Mesenteric fat pad (tissue), 1 donor: ENCODE measurements around the gene ATP13A5. TPM values are rescaled to one million over a fixed set of nuclear protein-coding genes. Genes with fewer than 3 reads are reported as not detected.

Experiments
- DNase-seq: peaks from one replicate; pipeline ENCODE4 v3.0.0-alpha.2; 2020; ENCODE audit warnings: low spot score
- total RNA-seq: library from RNA; stranded (reverse); fragmentation: NEBNext Ultra II Directional; extraction: Animal tissue kit (Norgen Biotek cat#: 25700); gene quantifications from one replicate; pipeline ENCODE4 v1.2.1, GENCODE V29; 2021
- donor health status: DM: yes; HTN: yes; CAD: no.

ATP13A5 gene
- total RNA-seq, 1 donor from 2014 or later = not detected

- DNase-seq = no peak
Observed at GRCh38 chr3:193347521-193348501, 30.7 kb downstream of the ATP13A5 start.

DNA sequence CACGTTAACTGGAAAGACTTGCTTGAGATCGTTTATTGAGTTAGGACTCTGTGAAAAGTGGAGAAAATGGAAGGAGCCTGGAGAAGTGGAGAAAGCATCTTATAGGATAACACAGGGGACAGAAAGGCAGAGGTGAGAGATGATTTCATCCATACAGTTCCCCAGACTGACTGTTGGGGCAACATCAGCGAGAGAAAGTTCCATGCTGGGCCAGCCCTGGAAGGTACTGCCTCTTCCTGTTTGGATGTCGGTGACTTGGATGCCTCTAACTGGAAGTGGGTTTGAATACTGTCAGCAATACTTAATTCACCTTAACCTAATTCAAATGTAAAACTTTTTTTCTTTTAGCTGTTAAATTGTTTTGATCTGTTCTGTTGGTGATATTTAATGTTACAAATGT, 32.3 kb downstream of the ATP13A5 start:
- DNase-seq = no peak

DNA sequence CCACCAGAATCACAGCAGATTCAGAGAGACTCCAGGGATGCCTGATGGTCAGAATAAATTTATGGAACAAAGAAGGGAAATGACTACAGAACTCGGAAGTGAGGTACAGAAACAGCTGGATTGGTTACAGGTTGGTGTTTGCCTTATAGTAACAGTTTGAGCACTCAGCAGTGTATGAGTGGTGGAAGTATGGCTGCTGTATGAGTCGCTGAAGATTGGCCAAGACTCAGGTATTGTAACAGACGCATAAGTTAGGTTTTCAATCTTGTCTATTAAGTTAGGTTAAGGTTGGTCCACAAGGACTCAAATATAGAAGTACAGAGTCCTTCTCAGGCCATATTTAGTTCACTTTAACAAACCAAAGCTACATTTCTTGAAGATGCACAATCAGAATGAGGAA, 33.1 kb downstream of the ATP13A5 start:
- no peak for DNase-seq

DNA sequence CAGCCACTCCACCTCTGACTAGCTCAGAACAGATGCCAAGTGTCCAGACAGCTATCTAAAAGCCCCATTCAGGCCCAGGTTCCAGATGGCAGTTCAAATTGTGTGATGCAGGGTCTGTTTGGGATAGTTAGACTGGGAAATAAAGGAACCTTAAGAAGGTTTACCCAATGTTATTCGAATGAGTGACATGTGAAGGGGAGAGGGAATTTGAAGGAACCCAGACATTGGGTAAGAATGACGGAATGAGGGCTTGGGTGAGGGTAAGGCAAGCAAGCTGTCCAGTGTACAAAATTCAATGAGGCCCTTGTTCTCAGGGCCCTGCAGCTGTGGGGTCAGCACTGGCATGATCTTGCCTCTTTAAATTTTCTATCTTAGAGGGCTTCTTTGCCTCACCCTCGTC, 34.1 kb downstream of the ATP13A5 start:
- DNase-seq = no peak

GRCh38 chr3:193343726-193344222, 34.8 kb downstream of the ATP13A5 start:
- no peak for DNase-seq

DNA sequence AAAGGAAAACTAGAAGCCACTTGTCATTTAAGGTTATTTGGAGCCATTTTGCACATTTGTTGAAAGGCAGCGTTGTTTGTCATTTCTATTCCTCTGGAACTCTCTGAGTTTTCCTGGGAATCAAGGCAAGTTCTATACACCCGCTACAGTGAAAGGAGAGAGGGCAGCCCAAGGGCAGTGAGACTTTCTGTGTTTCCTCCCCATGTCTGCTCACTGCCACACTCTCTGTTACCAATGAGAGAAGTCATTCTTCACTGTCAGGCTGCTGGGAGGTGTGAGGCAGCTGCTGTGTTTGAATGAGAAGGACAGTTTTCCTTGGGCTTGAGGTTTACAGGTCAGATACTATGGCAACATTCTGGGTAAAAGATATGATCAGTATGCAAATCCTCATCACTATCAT, 36.0 kb downstream of the ATP13A5 start:
- no peak for DNase-seq

DNA sequence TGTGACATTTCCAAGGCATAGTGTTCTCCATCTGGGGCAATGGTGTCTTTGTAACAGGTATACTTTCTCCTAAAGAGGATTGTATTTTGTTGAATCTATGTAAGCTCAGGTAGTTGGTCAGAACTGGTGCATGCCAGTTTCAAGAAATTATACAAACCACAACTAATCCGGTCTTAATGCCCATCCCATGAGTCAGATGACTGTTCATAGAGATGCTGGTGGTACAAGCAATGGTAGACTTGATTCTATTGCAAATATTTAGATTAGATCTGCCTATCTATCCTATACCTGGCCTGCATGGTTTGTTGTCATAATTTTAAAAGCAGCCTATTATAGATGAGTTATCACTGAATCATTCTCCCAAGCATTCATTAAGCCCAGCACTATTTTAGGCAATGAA, 43.5 kb downstream of the ATP13A5 start:
- DNase-seq = no peak

GRCh38 chr3:193333229-193333628, 45.3 kb downstream of the ATP13A5 start:
- no peak for DNase-seq

DNA sequence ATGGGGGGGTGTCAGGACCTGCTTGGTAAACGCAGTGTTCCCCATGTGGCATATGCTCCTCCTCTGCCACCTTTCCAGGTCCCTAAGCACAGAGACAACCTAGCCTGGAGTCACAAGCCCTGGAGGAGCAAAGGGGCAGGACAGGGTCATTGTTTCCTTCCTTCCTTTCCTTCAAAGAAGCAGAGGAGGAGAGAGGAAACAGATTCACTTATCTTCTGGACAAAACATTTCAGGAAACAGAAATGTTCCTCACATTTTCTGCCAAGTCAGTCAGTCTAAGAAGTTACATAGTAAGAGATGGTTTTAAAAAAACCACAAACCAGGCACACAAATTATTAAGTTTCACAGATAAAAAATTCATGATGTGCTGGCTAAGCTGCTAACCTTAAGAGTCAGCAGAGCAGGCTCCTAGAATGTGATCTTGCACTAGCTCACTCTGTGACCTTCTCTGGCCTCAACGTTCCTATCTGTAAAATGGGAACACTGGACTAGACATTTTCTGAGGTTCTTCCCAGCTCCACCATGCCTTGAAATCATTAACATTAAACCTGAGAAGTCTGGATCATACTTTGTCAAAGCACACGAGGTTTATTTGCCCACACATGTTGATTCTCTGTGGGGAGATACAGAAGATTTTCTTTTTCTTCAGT, 47.9 kb downstream of the ATP13A5 start:
- no peak for DNase-seq

DNA sequence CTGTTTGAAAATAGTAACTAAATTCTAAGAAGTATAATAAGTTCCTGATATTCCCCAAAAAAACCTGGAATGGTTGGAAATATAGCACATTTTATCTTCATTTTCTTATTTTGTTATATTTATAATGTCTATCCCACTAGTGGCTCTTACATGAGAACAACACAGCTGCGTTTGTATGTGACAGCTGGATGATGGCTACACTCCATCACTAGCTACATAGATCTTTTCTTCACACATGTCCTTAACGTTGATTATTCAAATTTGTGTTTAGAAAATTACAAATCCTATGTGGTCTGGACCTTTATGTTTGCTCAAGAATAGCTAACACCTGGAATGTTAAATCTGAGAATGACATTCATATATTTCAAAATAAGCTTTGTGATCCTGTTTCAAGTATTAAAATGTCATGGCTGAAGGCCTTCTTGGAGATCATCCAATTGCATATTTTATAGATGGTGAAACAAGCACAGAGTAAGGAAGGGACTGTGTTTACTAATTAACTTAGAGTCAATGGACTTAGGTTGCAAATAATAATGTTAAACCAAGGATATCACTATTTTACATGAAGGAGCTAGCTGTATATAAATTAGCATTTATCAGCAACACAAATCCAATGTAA, 60.8 kb downstream of the ATP13A5 start:
- no peak for DNase-seq

- DNase-seq = no peak
Observed at GRCh38 chr3:193314161-193314560, 64.4 kb downstream of the ATP13A5 start.

- DNase-seq = no peak
Observed at GRCh38 chr3:193313061-193313958, 65.2 kb downstream of the ATP13A5 start.

DNA sequence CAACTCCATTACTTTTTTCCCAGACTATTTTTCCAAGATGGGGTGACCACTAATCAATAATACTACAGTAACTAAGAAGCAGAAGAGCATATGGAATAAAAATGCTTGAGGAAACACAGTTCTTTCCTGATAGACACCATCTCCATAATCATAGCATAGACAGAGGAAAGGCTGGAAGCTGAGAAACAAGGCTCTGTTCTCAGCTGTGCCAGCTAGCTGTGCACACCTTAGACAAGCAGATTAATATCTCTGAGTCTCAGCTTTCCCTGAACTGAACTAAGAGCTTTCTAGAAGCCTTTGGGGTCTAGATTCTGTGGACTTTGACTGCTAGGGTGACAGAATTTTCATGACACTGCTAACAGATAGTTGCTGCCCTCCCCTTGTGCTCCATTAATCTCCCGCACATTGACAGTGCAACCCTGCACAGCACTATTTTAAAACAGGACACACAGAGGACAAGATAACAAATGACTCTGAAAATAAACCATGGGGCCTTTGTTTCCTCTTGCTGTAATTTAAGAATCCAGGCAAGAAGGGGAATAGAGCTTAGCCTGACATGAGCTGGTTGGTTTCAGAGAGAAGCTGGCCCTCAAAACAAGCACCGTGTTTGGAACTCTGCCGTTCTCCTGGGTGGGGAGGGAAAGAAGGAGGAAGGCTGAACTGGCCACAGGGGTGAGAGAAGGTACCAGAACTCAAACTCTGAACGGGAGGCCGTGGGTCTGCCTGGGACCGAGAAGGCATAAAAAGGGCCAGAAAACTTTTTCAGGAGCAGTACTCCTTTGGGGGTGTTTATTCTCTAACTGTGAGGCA, 67.4 kb downstream of the ATP13A5 start:
- no peak for DNase-seq

DNA sequence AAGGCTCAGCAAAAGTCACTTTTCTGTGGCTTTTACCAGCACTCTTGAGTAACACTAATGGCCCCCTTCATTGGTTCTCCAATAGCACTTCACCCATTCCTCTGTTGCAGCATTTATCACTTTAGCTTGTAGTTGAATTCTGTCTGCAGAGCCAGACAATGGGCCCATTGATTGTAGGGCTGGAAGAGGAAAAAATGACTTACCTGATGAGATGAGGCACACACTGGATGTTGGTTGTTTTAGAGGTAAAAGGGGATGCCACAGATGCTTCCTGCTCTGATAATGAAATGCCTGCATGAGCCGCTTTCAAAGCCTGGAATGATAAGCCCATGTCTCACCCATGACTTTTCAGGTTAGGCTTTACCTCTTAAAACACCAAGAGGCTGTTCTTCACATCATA, 73.2 kb downstream of the ATP13A5 start:
- DNase-seq = no peak

- DNase-seq = no peak
Observed at GRCh38 chr3:193301433-193301832, 77.1 kb downstream of the ATP13A5 start.

- no peak for DNase-seq
Observed at GRCh38 chr3:193297421-193297820, 81.1 kb downstream of the ATP13A5 start.

- DNase-seq = no peak
Observed at GRCh38 chr3:193295985-193296384, 82.6 kb downstream of the ATP13A5 start.

DNA sequence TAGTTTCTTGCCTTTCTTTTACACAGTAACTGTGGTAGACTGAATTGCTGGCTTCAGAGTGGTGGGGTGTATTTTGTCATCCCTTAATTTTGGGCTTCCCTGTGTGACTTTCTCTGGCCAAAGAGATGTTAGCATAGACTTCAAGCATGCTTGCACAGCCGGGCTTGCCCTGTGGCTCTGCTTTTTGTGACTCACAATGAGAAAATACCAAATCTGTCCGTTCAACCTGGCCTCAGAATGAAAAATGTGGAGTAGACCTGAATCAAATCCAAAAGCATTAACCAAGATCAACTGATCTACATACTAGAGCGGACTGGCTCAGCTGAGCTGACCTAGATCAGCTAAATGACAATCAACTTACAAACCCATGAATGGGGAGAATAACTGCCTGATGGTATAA, 86.2 kb downstream of the ATP13A5 start:
- no peak for DNase-seq

GRCh38 chr3:193271101-193271840, 107.3 kb downstream of the ATP13A5 start:
- no peak for DNase-seq
